KOPT-K1 (cell line): Measurements from ENCODE around the gene TAPBPL.
"Not testable (repeated sequence)": the region's sequence is repeated elsewhere in the genome, so short reads cannot be mapped to it uniquely, and the experiment has no call there.

ENCODE experiments used
- H3K27ac ChIP-seq: fragments of 200-600 bp; sonication (generic); 2 replicates; pipeline ENCODE4 v1.5.1; 2016; ENCODE audit warnings: antibody characterized with exemption, mild to moderate bottlenecking, low read depth, low read length; ENCODE audit not compliant: poor library complexity, severe bottlenecking
- H3K36me3 ChIP-seq: fragments of 200-600 bp; sonication (generic); 2 replicates; pipeline ENCODE4 v1.5.1; 2017; ENCODE audit warnings: antibody characterized with exemption, mild to moderate bottlenecking, low read length, moderate library complexity; ENCODE audit not compliant: insufficient read depth
- H3K9me3 ChIP-seq: fragments of 200-600 bp; sonication (generic); 2 replicates; pipeline ENCODE4 v1.5.1; 2017; ENCODE audit warnings: antibody characterized with exemption, low read length, mild to moderate bottlenecking; ENCODE audit not compliant: insufficient read depth, poor library complexity, severe bottlenecking

TAPBPL gene

GRCh38 chr12:6466184-6466573 is 14.3 kb downstream of the TAPBPL start:
- peaks cover 68% of the 10 kb centered on the region for H3K36me3 ChIP-seq
- no peaks in the 10 kb centered on the region for H3K9me3 ChIP-seq
- H3K27ac ChIP-seq = no peak overlapping the region

- peaks cover 63% of the 10 kb centered on the region for H3K36me3 ChIP-seq
- H3K9me3 ChIP-seq, H3K27ac ChIP-seq: not testable (repeated sequence)
Observed at GRCh38 chr12:6466751-6467150, 14.9 kb downstream of the TAPBPL start.

GRCh38 chr12:6467571-6468282 is 15.9 kb downstream of the TAPBPL start:
- peaks cover 59% of the 10 kb centered on the region for H3K36me3 ChIP-seq
- not testable (repeated sequence) for H3K9me3 ChIP-seq, H3K27ac ChIP-seq

- H3K27ac ChIP-seq = peak overlapping the region; percentile 71
- H3K36me3 ChIP-seq = peaks cover 54% of the 10 kb centered on the region
- H3K9me3 ChIP-seq = no peaks in the 10 kb centered on the region
Observed at GRCh38 chr12:6468283-6468575, 16.4 kb downstream of the TAPBPL start.

GRCh38 chr12:6469092-6469491 is 17.2 kb downstream of the TAPBPL start:
- H3K9me3 ChIP-seq = no peaks in the 10 kb centered on the region
- peaks cover 45% of the 10 kb centered on the region for H3K36me3 ChIP-seq
- peak overlapping the region; percentile 71 for H3K27ac ChIP-seq

GRCh38 chr12:6469609-6470374 is 17.9 kb downstream of the TAPBPL start:
- peaks cover 38% of the 10 kb centered on the region for H3K36me3 ChIP-seq
- no peaks in the 10 kb centered on the region for H3K9me3 ChIP-seq
- peak overlapping the region; percentile 71 for H3K27ac ChIP-seq

GRCh38 chr12:6470375-6471163 is 18.7 kb downstream of the TAPBPL start, which contains the start of gene VAMP1:
Gene VAMP1 (minus strand): TSS chr12:6470677. CDS start chr12:6470531, 146 bp downstream.
- Histone ChIP-seq H3K27ac (peak within 1 kb of the TSS; percentile 71), H3K36me3 (peaks cover 31% of the 10 kb centered on the region), H3K9me3 (no peaks in the 10 kb centered on the region)

GRCh38 chr12:6471989-6472360 is 20.1 kb downstream of the TAPBPL start:
- H3K36me3 ChIP-seq = peaks cover 17% of the 10 kb centered on the region
- H3K27ac ChIP-seq = no peak overlapping the region

GRCh38 chr12:6472491-6472890 is 20.6 kb downstream of the TAPBPL start:
- H3K27ac ChIP-seq = no peak overlapping the region
- no peaks in the 10 kb centered on the region for H3K9me3 ChIP-seq
- H3K36me3 ChIP-seq = peaks cover 13% of the 10 kb centered on the region

More at GRCh38 chr12:6471989-6472360, 20.1 kb downstream of the TAPBPL start:
- no peaks in the 10 kb centered on the region for H3K9me3 ChIP-seq

GRCh38 chr12:6475233-6475975 is 23.6 kb downstream of the TAPBPL start:
- not testable (repeated sequence) for H3K9me3 ChIP-seq, H3K36me3 ChIP-seq, H3K27ac ChIP-seq

GRCh38 chr12:6476489-6476888 is 24.6 kb downstream of the TAPBPL start:
- Histone ChIP-seq H3K27ac (no peak overlapping the region), H3K36me3 (no peaks in the 10 kb centered on the region), H3K9me3 (no peaks in the 10 kb centered on the region)

GRCh38 chr12:6477601-6478377 is 25.9 kb downstream of the TAPBPL start:
- H3K27ac ChIP-seq, H3K36me3 ChIP-seq, H3K9me3 ChIP-seq: not testable (repeated sequence)

GRCh38 chr12:6478416-6478815 is 26.6 kb downstream of the TAPBPL start:
- Histone ChIP-seq H3K27ac (no peak overlapping the region), H3K36me3 (no peaks in the 10 kb centered on the region), H3K9me3 (no peaks in the 10 kb centered on the region)

- Histone ChIP-seq H3K27ac (no peak overlapping the region), H3K9me3 (no peaks in the 10 kb centered on the region), H3K36me3 (peaks cover 19% of the 10 kb centered on the region)
Observed at GRCh38 chr12:6488240-6488639, 36.4 kb downstream of the TAPBPL start.
